ENCODE measurements around the gene MOGAT1. TPM values are rescaled to one million over a fixed set of nuclear protein-coding genes. Genes with fewer than 3 reads are reported as not detected.

The MOGAT1 gene
- total and polyA plus RNA-seq, 2 experiments from 2014 or later: not detected

GRCh38 chr2:222646008-222646407, 25.4 kb upstream of the MOGAT1 start:
- peaks cover 59% of the 10 kb centered on the region for H3K79me2 ChIP-seq (ENCODE audit: insufficient read depth)
- no peaks in the 10 kb centered on the region for H3K9me2 ChIP-seq (ENCODE audit: insufficient read depth)
- no peak overlapping the region for H3K9ac ChIP-seq
- H3K4me3 ChIP-seq: no peak overlapping the region
- peaks cover 19% of the 10 kb centered on the region; the same call in 1 of the 2 replicates for H3K36me3 ChIP-seq (ENCODE audit: low read depth)
- in situ Hi-C loops (cut with MboI): no loop called here
- no peak overlapping the region for H2AFZ ChIP-seq
- TF ChIP-seq EZH2 (IDR thresholded peaks at IDR 0.05; ENCODE audit: insufficient read depth, poor library complexity, severe bottlenecking) (no peak), EZH2phosphoT487 (IDR thresholded peaks at IDR 0.05; ENCODE audit: insufficient read depth, low read depth) (no peak)
- WGBS, 2 experiments (ENCODE audit: low coverage in 1 of 2, low lambda C conversion rate in 2 of 2, missing lambda C conversion rate in 2 of 2): 27 to 29% methylated on average over 3 of the region's 3 CpGs
- no peak overlapping the region for H3K27ac ChIP-seq
- no peak overlapping the region for H3K4me2 ChIP-seq (ENCODE audit: unreplicated experiment)
- peaks cover 5% of the 10 kb centered on the region; the same call in 1 of the 2 replicates for H3F3A ChIP-seq (ENCODE audit: insufficient read depth)
- H4K20me1 ChIP-seq (ENCODE audit: insufficient read depth): no peaks in the 10 kb centered on the region
- no peak for DNase-seq
- H3K4me1 ChIP-seq (ENCODE audit: insufficient read depth): no peaks in the 10 kb centered on the region
- no peaks in the 10 kb centered on the region for H3K27me3 ChIP-seq (replicated peaks; ENCODE audit: insufficient read depth)
- H3K9me3 ChIP-seq (ENCODE audit: low read depth): no peaks in the 10 kb centered on the region

- no peak for TF ChIP-seq EZH2 (IDR thresholded peaks at IDR 0.05; ENCODE audit: insufficient read depth, poor library complexity, severe bottlenecking)
- no peak for TF ChIP-seq EZH2phosphoT487 (IDR thresholded peaks at IDR 0.05; ENCODE audit: insufficient read depth, low read depth)
- peaks cover 11% of the 10 kb centered on the region; the same call in 1 of the 2 replicates for H3K36me3 ChIP-seq (ENCODE audit: low read depth)
- peaks cover 35% of the 10 kb centered on the region for H3F3A ChIP-seq (ENCODE audit: insufficient read depth)
- H3K27me3 ChIP-seq (replicated peaks; ENCODE audit: insufficient read depth): no peaks in the 10 kb centered on the region
- H3K27ac ChIP-seq: no peak overlapping the region
- no peak overlapping the region for H2AFZ ChIP-seq
- H3K79me2 ChIP-seq (ENCODE audit: insufficient read depth): peaks cover 87% of the 10 kb centered on the region
- 84 to 92% methylated on average over 3 of the region's 3 CpGs for WGBS, 2 experiments (ENCODE audit: low coverage in 1 of 2, low lambda C conversion rate in 2 of 2, missing lambda C conversion rate in 2 of 2)
- no peak for DNase-seq
- H3K9me3 ChIP-seq (ENCODE audit: low read depth): no peaks in the 10 kb centered on the region
- no peaks in the 10 kb centered on the region for H4K20me1 ChIP-seq (ENCODE audit: insufficient read depth)
- no peak overlapping the region for H3K9ac ChIP-seq
- no peak overlapping the region for H3K4me2 ChIP-seq (ENCODE audit: unreplicated experiment)
- peaks cover 25% of the 10 kb centered on the region for H3K4me1 ChIP-seq (ENCODE audit: insufficient read depth)
- H3K9me2 ChIP-seq (ENCODE audit: insufficient read depth): no peaks in the 10 kb centered on the region
- no peak overlapping the region for H3K4me3 ChIP-seq
- in situ Hi-C loops (cut with MboI): no loop called here
Observed at GRCh38 chr2:222649801-222650200, 21.7 kb upstream of the MOGAT1 start.

GRCh38 chr2:222651718-222652418, 19.6 kb upstream of the MOGAT1 start:
- Histone ChIP-seq H2AFZ (peak overlapping the region; percentile 22), H3K36me3 (ENCODE audit: low read depth) (peaks cover 3% of the 10 kb centered on the region; the same call in 1 of the 2 replicates), H3F3A (ENCODE audit: insufficient read depth) (peaks cover 35% of the 10 kb centered on the region), H3K4me1 (ENCODE audit: insufficient read depth) (peaks cover 25% of the 10 kb centered on the region), H3K9me3 (ENCODE audit: low read depth) (no peaks in the 10 kb centered on the region), H3K27ac (peak overlapping the region; percentile 61), H3K9me2 (ENCODE audit: insufficient read depth) (no peaks in the 10 kb centered on the region), H3K27me3 (replicated peaks; ENCODE audit: insufficient read depth) (no peaks in the 10 kb centered on the region), H3K9ac (peak overlapping the region; percentile 25; the same call in 1 of the 2 replicates), H3K4me2 (ENCODE audit: unreplicated experiment) (peak overlapping the region; percentile 25), H4K20me1 (ENCODE audit: insufficient read depth) (no peaks in the 10 kb centered on the region), H3K4me3 (0 out of 2 replicates have a peak overlapping the region, but pooled peaks have one; percentile 2), H3K79me2 (ENCODE audit: insufficient read depth) (peaks cover 87% of the 10 kb centered on the region)
- 3 to 11% methylated on average over 4 of the region's 4 CpGs for WGBS, 2 experiments (ENCODE audit: low coverage in 1 of 2, low lambda C conversion rate in 2 of 2, missing lambda C conversion rate in 2 of 2)
- in situ Hi-C loops (cut with MboI): no loop called here
- peak; percentile 80 for DNase-seq
- no peak for TF ChIP-seq EZH2phosphoT487 (IDR thresholded peaks at IDR 0.05; ENCODE audit: insufficient read depth, low read depth)
- no peak for TF ChIP-seq EZH2 (IDR thresholded peaks at IDR 0.05; ENCODE audit: insufficient read depth, poor library complexity, severe bottlenecking)

- H3K36me3 ChIP-seq (ENCODE audit: low read depth): no peaks in the 10 kb centered on the region
- peak; percentile 30 for DNase-seq
- H3K27ac ChIP-seq: peak overlapping the region; percentile 61
- peak overlapping the region; percentile 25 for H3K4me2 ChIP-seq (ENCODE audit: unreplicated experiment)
- no peak for TF ChIP-seq EZH2phosphoT487 (IDR thresholded peaks at IDR 0.05; ENCODE audit: insufficient read depth, low read depth)
- TF ChIP-seq EZH2 (IDR thresholded peaks at IDR 0.05; ENCODE audit: insufficient read depth, poor library complexity, severe bottlenecking): no peak
- peak overlapping the region; percentile 25; the same call in 1 of the 2 replicates for H3K9ac ChIP-seq
- in situ Hi-C loops (cut with MboI): no loop called here
- H3F3A ChIP-seq (ENCODE audit: insufficient read depth): peaks cover 35% of the 10 kb centered on the region
- H2AFZ ChIP-seq: peak overlapping the region; percentile 22
- peaks cover 85% of the 10 kb centered on the region for H3K79me2 ChIP-seq (ENCODE audit: insufficient read depth)
- no peaks in the 10 kb centered on the region for H3K9me2 ChIP-seq (ENCODE audit: insufficient read depth)
- H3K27me3 ChIP-seq (replicated peaks; ENCODE audit: insufficient read depth): no peaks in the 10 kb centered on the region
- 0 out of 2 replicates have a peak overlapping the region, but pooled peaks have one; percentile 2 for H3K4me3 ChIP-seq
- H3K4me1 ChIP-seq (ENCODE audit: insufficient read depth): peaks cover 25% of the 10 kb centered on the region
- H4K20me1 ChIP-seq (ENCODE audit: insufficient read depth): no peaks in the 10 kb centered on the region
- H3K9me3 ChIP-seq (ENCODE audit: low read depth): no peaks in the 10 kb centered on the region
- WGBS, 2 experiments (ENCODE audit: low coverage in 1 of 2, low lambda C conversion rate in 2 of 2, missing lambda C conversion rate in 2 of 2): 55 to 58% methylated on average over 8 of the region's 8 CpGs
Observed at GRCh38 chr2:222652491-222653255, 18.8 kb upstream of the MOGAT1 start.
